ENCODE measurements around the gene MLLT3. TPM values are rescaled to one million over a fixed set of nuclear protein-coding genes. Genes with fewer than 3 reads are reported as not detected.
"Not testable (repeated sequence)": the region's sequence is repeated elsewhere in the genome, so short reads cannot be mapped to it uniquely, and the experiment has no call there.

Gene MLLT3
- 14.6 TPM for total RNA-seq
- long read RNA-seq, partial matches to known transcripts: 1 of 1 reads
- long read RNA-seq, other reads (novel, unspliced or antisense): 0 of 1 reads

DNA sequence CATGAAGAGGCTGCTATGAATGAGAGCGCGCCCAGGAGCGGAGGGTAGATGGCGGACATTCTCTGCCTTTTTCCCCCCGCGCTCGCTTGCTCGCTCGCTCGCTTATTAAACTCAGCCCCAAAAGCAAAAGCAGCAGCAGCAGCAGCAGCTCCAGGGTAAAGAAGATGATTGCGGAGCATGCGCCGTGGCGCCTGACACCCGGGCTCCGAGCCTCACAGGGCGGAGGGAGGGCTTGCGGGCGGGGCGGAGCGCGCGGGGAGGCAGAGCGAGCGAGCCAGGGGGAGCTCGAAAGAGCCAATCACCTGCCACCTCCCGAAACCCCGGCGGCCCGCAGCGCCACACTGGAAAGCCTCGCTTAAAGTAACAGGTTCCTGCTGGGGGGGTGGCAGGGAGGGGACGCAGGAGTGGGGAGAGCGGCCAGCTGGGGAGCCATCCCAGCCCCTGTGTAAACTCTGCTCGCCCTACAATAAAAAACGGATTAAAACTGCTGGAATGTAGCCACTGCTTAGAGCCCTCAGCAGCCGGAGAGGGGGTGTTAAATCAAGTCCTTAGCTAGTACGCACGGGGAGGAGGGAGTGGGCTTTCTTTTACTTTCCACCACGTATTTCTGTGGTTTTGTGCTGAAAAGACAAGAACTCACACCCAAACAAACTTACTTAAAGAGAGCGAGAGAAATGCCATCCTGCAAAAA is at the start of gene MLLT3:
Gene MLLT3 (minus strand): TSS at position 170 of the 691 bp plus-strand sequence.
- intact Hi-C loops (cut with DNase I): loop anchor here (2.0 to 10.0 kb wide), 7 partner anchors 70 to 695 kb away; no protein-coding TSS in a partner anchor
- peak; percentile 97 for ATAC-seq

DNA sequence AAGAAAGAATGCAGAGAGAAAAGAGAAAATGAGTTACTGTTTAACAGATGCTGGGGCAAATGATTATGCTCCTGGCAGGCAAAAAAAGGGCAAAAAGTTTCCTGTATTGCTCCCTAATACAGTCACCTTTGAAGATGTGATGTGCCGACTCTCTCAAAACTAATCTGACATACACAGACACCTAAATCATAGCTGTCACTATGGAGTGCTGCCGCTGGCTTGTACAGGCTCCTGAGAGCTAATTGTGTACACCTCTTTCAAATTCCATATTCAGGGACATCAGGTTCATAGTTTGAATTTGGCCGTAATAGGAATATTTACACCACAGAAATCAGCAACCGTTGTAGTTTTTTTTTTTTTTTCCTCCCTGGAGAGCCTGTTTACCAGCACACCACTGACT is 49.3 kb upstream of the MLLT3 start:
- ATAC-seq: no peak
- no peak for DNase-seq (ENCODE audit: missing footprints)
- intact Hi-C loops (cut with DNase I): no loop called here

More for the DNA sequence above, at the start of gene MLLT3:
- DNase-seq (ENCODE audit: missing footprints): peak; percentile 98

DNA sequence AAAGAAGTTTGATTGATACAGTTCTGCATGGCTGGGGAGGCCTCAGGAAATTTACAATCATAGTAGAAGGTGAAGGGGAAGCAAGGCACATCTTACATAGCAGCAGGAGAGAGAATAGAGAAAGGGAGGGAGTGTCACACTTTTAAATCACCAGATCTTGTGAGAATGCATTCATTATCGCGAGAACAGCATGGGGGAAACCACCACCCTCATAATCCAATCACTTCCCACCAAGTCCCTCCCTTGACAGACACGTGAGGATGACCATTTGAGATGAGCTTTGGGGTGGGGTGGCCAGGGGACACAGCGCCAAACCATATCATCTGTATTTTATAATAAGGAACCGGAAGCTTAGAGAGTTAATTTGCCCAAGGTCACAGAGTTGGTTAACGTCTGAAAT is 48.1 kb upstream of the MLLT3 start:
- DNase-seq (ENCODE audit: missing footprints): no peak
- no peak for ATAC-seq
- intact Hi-C loops (cut with DNase I): no loop called here

DNA sequence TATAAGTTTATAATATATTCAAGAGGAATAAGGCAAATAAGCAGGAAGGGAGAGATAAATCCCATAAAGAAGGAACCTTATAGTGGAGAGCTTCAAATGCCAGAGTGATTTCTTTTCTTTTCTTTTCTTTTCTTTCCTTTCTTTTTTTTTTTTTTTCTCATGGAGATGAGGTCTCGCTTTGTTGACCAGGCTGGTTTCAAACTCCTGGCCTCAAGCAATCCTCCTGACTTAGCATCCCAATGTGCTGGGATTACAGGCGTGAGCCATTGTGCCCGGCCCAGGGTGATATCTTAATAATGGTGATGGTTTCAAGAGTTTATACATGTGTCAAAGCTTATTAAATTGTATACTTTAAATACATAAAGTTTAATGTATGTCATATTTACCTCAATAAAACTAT is 42.2 kb upstream of the MLLT3 start:
- ATAC-seq: no peak
- intact Hi-C loops (cut with DNase I): no loop called here
- no peak for DNase-seq (ENCODE audit: missing footprints)

DNA sequence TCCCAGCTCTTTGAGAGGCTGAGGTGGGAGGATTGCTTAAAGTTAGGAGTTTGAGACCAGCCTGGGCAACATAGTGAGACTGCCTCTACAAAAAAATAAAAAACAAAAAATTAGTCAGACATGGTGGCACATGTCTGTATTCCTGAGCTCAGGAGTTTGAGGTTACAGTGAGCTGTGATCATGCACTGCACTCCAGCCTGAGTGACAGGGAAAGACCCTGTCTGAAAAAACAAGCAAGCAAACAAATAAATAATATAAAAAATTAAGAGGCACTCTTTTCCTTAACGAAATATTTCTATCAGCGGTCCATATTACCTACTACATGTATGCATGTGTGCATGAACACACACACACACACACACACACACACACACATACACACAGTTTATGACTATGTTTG is 40.8 kb upstream of the MLLT3 start:
- intact Hi-C loops (cut with DNase I): no loop called here
- DNase-seq (ENCODE audit: missing footprints) (no peak), ATAC-seq (no peak)

DNA sequence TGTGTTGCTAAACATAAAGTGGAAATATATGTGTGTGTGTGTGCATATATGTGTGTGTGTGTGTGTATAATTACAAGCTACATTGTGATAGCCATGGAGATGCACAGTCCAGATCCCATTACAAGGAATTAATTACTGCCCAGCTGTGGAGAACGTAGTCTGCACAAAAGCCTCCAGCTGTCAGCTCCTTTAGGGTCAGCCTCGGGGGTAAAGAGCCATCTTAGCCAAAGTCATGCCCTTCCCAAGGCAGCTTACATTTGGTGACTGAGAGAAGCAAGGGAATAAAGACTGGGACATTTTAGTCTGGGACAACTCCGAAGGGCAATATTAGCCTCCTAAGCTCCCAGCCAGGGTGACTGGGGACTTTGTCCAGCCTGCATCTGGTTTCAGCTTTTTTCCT is 39.9 kb upstream of the MLLT3 start:
- DNase-seq (ENCODE audit: missing footprints) (no peak), ATAC-seq (no peak)
- intact Hi-C loops (cut with DNase I): no loop called here

DNA sequence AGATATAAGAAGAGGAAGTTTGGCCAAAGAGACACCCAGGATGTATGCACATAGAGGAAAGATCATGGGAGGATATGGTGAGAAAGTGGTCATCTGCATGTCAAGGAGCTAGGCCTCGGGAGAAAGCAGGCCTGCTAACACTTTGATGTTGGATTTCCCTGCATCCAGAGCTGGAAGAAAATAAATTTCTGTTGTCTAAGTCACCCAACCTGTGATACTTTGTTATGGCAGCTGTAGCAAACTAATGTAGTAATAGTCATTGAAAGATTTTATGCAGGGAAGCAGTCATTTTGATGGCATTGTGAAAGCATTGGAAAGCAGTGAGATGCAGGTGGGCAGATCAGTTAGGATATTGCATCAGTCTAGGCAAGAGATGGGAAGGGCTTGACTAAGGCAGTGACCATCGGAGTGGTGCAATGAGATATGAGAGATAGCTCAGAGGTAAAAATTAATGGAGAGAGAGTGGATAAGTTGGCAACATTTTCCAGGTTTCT is 37.2 kb upstream of the MLLT3 start:
- ATAC-seq (no peak), DNase-seq (ENCODE audit: missing footprints) (no peak)
- intact Hi-C loops (cut with DNase I): no loop called here

DNA sequence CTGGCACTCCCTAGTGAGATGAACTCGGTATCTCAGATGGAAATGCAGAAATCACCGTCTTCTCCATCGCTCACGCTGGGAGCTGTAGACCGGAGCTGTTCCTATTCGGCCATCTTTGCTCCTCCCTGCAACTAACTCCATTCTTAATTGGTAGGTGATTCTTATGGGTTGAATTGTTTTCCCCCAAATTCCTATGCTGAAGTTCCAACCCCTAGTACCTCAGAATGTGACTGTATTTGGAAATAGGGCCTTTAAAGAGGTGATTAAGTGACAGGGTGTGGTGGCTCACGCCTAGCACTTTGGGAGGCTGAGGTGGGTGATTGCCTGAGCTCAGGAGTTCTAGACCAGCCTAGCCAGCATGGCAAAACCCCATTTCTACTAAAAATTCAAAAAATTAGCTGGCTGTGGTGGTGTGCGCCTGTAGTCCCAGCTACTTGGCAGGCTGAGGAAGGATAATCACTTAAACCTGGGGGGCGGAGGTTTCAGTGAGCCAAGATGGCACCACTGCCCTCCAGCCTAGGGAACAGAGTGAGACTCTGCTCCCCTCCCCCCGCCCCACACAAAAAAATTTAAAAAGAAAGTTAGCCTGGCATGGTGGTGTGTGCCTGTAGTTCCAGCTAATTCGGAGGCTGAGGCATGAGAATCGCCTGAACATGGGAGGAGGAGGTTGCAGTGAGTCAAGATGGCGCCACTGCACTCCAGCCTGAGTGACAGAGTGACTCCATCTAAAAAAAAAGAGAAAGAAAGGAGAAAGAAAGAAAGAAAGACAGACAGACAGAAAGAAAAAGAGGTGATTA is 36.6 kb upstream of the MLLT3 start:
- DNase-seq (ENCODE audit: missing footprints) (peak; percentile 39), ATAC-seq (no peak)
- intact Hi-C loops (cut with DNase I): no loop called here

DNA sequence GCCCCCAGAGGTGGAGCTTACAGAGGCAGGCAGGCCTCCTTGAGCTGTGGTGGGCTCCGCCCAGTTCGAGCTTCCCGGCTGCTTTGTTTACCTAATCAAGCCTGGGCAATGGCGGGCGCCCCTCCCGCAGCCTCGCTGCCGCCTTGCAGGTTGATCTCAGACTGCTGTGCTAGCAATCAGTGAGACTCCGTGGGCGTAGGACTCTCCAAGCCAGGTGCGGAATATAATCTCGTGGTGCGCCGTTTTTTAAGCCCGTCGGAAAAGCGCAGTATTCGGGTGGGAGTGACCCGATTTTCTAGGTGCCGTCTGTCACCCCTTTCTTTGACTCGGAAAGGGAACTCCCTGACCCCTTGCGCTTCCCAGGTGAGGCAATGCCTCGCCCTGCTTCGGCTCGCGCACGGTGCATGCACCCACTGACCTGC is 36.0 kb upstream of the MLLT3 start:
- intact Hi-C loops (cut with DNase I); ATAC-seq: not testable (repeated sequence)
- DNase-seq (ENCODE audit: missing footprints): peak; percentile 68

DNA sequence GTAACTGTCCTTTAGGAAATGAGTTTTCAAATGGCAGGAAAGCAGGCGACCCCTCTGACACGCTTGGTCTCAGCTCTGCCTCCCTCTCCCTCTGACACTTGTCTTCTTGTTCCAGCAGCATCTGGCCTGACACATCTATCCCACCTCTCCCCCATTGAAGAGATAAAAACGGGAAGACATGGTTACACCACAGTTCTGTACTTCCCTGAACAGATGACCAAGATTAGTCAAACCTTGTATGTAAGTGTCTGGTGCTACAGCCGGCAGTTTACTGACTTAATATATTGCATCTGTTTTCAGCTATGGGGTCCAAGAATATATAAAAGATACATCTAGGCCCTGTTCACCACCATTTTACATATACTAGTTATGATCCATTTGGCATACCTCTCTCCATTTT is 29.6 kb upstream of the MLLT3 start:
- no peak for DNase-seq (ENCODE audit: missing footprints)
- intact Hi-C loops (cut with DNase I): no loop called here
- no peak for ATAC-seq

DNA sequence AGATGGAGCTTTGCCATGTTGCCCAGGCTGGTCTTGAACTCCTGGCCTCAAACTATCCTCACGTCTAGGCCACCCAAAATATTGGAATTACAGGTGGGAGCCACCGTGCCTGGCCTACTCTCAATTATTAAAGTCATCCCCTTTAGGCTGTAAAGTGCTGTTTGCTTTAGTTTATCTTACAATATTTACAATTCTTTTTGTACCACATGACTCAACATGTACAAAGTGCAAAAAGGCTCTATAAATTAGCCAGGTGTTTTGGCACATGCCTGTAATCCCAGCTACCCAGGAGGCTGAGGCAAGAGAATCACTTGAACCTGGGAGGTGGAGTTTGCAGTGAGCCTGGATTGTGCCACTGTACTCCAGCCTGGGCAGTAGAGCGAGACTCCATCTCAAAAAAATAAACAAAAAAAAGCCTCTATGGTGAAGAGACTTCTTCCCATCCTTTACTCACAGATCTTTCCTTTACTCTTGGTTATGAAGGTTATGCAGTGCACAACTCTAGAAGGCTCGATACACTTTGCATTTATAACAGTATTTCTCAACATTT is 28.5 kb upstream of the MLLT3 start:
- intact Hi-C loops (cut with DNase I): no loop called here
- ATAC-seq (no peak), DNase-seq (ENCODE audit: missing footprints) (no peak)

DNA sequence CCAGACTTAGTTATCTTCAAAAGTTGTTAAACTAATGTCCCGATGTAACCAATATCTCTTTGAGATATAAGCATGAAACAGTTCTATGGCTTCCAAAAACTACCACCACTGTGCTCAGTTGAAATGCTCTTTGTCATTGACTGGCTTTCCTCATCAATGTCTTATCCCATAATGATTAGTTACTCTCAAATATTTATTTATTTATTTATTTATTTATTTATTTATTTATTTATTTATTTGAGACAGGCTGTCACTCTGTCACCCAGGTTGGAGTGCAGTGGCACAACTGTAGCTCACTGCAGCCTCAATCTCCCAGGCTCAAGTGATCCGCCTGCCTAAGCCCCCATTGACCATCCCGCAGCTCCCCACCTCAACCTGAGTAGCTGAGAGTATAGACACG is 28.0 kb upstream of the MLLT3 start:
- ATAC-seq (no peak), DNase-seq (ENCODE audit: missing footprints) (no peak)
- intact Hi-C loops (cut with DNase I): no loop called here

DNA sequence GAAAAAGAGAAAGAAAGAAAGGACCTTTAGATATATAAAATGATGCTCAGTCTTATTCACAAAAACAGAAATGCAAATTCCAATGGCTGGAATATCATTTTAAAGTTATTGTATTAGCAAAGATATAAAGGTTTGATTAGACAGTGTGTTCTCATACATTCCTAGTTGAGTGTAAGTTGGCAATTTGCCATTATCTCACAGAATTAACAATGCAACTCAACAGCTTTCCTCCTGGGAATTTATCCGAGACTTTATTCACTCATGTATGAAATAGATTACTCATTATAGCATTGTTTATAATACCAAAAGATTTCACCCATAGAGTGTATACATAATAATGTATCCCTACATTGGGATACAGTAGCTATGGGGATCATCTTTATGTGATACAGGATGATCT is 27.1 kb upstream of the MLLT3 start:
- ATAC-seq: no peak
- no peak for DNase-seq (ENCODE audit: missing footprints)
- intact Hi-C loops (cut with DNase I): no loop called here

DNA sequence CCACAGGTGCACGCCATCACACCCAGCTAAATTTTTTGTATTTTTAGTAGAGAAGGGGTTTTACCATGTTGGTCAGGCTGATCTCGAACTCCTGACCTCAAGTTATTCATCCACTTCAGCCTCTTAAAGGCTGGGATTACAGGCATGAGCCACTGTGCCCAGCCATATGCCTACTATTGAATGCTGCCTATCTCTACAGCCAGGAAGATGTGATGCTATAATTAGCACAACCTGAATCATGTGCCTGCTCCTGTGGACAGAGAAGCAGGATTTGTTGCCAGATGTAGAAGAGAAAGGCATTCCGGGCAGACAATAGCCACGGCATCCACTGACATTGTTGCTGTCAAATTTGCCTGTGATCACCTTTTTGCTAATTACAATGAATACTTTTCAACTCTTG is 24.4 kb upstream of the MLLT3 start:
- peak; percentile 94 for ATAC-seq
- no peak for DNase-seq (ENCODE audit: missing footprints)
- intact Hi-C loops (cut with DNase I): no loop called here

DNA sequence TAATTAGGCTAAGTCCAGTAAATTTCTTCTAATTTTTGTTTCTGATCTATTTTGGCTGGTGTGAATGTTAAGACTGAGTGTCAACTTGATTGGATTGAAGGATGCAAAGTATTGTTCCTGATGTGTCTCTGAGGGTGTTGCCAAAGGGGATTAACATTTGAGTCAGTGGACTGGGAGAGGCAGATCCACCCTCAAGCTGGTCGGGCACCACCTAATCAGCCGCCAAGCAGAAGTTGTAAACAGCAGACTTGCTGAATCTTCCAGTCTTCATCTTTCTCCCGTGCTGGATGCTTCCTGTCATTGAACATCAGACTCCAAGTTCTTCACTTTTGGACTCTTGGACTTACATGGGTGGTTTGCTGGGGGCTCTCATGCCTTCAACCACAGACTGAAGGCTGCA is 21.4 kb upstream of the MLLT3 start:
- ATAC-seq: no peak
- intact Hi-C loops (cut with DNase I): no loop called here
- no peak for DNase-seq (ENCODE audit: missing footprints)

DNA sequence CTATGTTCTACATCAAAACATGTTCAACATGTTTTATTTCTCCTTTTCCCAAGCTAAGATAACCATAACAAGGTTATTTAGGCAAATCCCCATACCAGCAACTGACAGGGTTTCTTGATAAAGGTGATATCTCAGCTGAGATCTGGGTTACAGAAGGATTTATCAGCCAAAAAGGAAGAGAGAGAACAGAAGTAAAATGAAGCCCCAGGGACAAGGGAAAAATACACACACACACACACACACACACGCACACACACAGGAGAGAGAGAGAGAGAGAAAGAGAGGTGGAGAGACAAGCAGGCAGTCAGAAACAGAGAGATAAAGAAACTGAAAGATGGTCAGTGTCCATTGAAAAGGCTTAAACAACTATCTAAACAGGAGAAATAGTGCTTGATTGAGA is 19.7 kb upstream of the MLLT3 start:
- DNase-seq (ENCODE audit: missing footprints) (no peak), ATAC-seq (no peak)
- intact Hi-C loops (cut with DNase I): no loop called here

DNA sequence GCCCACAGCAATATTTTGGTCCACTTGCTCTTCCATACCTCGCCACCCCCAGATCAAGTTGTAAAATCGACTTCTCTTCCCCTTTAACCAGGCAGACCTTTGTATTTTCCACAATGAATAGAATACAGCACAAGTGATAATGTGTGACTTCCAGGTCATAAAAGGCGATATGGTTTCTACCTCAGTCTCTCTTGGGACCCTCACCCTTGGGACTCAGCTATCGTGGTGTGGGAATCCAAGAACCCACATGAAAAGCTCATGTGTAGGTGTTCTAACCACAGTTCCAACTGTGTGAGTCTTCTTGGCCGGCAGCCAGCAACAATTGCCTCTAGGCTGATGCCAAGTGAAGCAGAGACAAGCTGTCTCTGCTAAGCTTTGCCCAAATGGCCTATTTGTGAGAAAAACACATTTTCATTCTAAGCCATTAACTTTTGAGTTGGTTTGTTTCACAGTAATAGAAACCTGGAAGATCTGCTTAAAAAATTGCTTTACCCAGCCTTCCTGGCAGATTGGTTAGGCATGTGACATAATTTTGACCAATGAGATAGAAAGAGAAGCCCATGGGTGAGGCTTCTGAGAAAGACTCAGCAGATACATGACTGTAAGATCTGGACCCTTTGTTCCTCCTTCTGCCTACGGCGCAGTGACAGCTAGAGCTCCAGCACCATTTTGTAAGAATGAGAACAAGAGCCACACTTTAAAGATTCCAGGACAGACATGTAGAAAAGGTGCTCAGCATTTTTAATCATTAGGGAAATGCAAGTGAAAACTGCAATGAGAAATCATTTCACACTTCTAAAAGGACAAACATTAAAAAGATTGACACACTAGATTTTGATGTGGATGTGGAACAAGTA is 18.3 kb upstream of the MLLT3 start:
- ATAC-seq: no peak
- intact Hi-C loops (cut with DNase I): no loop called here

DNA sequence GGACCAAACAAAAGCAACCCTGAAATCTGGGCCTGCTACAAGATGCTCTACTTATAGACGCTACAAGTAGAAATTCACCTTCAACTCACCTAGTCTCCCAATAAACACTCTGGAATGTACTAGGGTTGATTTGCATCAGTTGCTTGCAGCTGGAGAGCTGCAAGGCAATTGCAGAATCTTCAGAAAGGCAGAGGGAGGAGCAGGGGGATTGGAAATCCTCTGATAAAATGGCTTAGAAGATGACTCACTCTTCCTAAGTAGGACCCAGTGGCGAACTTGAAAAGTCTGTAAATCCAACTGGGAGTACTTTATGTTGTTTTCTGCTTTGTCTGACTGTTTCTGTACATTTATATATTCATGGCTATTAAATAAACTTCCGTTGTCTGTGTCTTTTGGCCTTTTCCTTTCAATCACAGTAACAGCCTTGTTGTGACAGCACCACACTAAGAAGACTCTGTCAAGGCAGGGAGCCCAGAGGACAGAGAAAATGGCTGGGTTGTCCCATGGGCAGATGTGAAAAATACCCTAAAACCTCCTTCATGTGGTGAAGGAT is 14.7 kb upstream of the MLLT3 start:
- ATAC-seq: no peak
- DNase-seq (ENCODE audit: missing footprints): no peak
- intact Hi-C loops (cut with DNase I): no loop called here

More for the DNA sequence above, 18.3 kb upstream of the MLLT3 start:
- DNase-seq (ENCODE audit: missing footprints): peak; percentile 75

DNA sequence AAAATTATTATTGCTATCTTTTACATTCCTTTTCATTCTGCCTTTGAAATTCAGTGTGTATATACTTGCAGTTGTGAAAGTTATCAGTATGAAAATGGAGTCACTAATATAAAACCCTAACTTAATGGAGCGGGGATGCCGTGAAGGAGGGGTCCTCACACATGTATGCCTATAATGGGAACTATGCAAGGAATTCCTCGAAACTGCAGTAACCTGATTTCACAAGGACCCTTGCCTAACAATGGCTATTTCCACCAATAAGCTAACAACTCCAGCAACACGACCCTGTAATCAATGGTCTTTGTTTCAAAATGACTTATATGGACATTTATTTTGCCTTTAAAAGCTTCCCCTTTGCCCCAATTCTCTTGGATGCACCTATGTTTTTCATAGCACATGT is 12.6 kb upstream of the MLLT3 start:
- DNase-seq (ENCODE audit: missing footprints) (no peak), ATAC-seq (no peak)
- intact Hi-C loops (cut with DNase I): no loop called here
